Right lobe of liver (tissue), 6 donors: Measurements from ENCODE around the gene PTPRN2. TPM values are rescaled to one million over a fixed set of nuclear protein-coding genes. Genes with fewer than 3 reads are reported as not detected.
A peak's percentile ranks its signal among the peaks of the same experiment; 100 is the strongest.

Experiments used
- ATAC-seq, 4 donors: fragments of 200-7000 bp; cut with Tn5 transposase; one replicate each; pipeline ENCODE4 v1.9.1; 2020; ENCODE audit warnings: mild to moderate bottlenecking in 4 of 4, moderate library complexity in 4 of 4
- DNase-seq, 3 donors: peaks; one replicate each; pipeline ENCODE4 v3.0.0-alpha.2; 2020
- H3K27ac ChIP-seq, 3 donors: fragments of 200-600 bp; one replicate each; pipeline ENCODE4 v1.8.0; 2022
- H3K27me3 ChIP-seq, 2 donors: fragments of 200-600 bp; one replicate each; pipeline ENCODE4 v1.8.0; 2022
- H3K36me3 ChIP-seq, 4 donors: fragments of 200-600 bp; sonication (generic) in 1 of 4; one replicate each; pipeline versions ENCODE4 v1.5.1 to v1.8.0; 2017 to 2022; ENCODE audit warnings: control low read depth in 1 of 4
- H3K4me1 ChIP-seq, 4 donors: fragments of 200-600 bp; sonication (generic) in 1 of 4; one replicate each; pipeline versions ENCODE4 v1.5.1 to v1.8.0; 2017 to 2022; ENCODE audit warnings: control low read depth in 1 of 4
- H3K4me3 ChIP-seq, 3 donors: fragments of 200-600 bp; one replicate each; pipeline ENCODE4 v1.8.0; 2022
- H3K9me3 ChIP-seq, 4 donors: fragments of 200-600 bp; sonication (generic) in 1 of 4; one replicate each; pipeline versions ENCODE4 v1.5.1 to v1.8.0; 2017 to 2022; ENCODE audit warnings: control low read depth in 1 of 4
- CTCF ChIP-seq, 4 donors: fragments of 200-600 bp in 3 of 4; fragments of 450-650 bp in 1 of 4; IDR thresholded peaks; one replicate each; pipeline versions ENCODE4 v1.5.1 to v1.8.0; 2016 to 2022; ENCODE audit warnings: antibody characterized with exemption in 4 of 4, mild to moderate bottlenecking in 2 of 4
- POLR2A ChIP-seq: fragments of 450-650 bp; IDR thresholded peaks from one replicate; pipeline ENCODE4 v1.6.1; 2017; ENCODE audit warnings: antibody characterized with exemption, mild to moderate bottlenecking
- WGBS: methylation state at CpG from one replicate; pipeline ENCODE4 v1.1.6; 2018; ENCODE audit warnings: low coverage, low lambda C conversion rate; ENCODE audit not compliant: insufficient coverage; ENCODE audit errors: missing lambda C conversion rate; 5-methylcytosine and 5-hydroxymethylcytosine counted together
- intact Hi-C, 2 donors: fragments of 100-400 bp; cut with DNase I; formaldehyde crosslinking; loops; one replicate each; pipeline versions ENCODE4 v1.11.2 to v1.14.1; 2022
- total RNA-seq, 6 experiments: library from RNA; depleted of rRNA in 2 of 6; stranded (reverse); fragments of >200 nt in 2 of 6; fragmentation: NEBNext Ultra II Directional in 3 of 6; extraction: Animal tissue kit (Norgen Biotek cat#: 25700) in 3 of 6; gene quantifications; one replicate each; pipeline versions ENCODE4 v1.1.0 to v1.2.4, GENCODE V29; 2016 to 2023
- donor health status: DM: no; HTN: yes; CAD: no.
- donor health status: DM: no; HTN: no; CAD: no.
- donor health status: DM: no; HTN: no; CAD: no.
- donor health status: DM: no; HTN: yes; CAD: no.
- donor health status: DM: no; HTN: yes; CAD: no.

Gene PTPRN2
- total RNA-seq, 6 experiments from 2014 or later, result 0.15 to 0.87 (median 0.67) TPM

GRCh38 chr7:157517782-157518513 is 1069.7 kb downstream of the PTPRN2 start:
- intact Hi-C loops, result no loop called here
- no peaks in the 10 kb centered on the region for H3K4me1 ChIP-seq
- DNase-seq (peak in 1 of 3 donors; percentile 40), ATAC-seq (no peak)
- H3K36me3 ChIP-seq, result no peaks in the 10 kb centered on the region
- no peak overlapping the region for H3K4me3 ChIP-seq
- H3K9me3 ChIP-seq, result no peaks in the 10 kb centered on the region
- H3K27me3 ChIP-seq, result no peaks in the 10 kb centered on the region
- no peak overlapping the region for H3K27ac ChIP-seq
- WGBS, result 51% methylated on average over 3 of the region's 10 CpGs
- no peak for TF ChIP-seq CTCF (IDR thresholded peaks at IDR 0.05)
- TF ChIP-seq POLR2A, result no peak

DNA sequence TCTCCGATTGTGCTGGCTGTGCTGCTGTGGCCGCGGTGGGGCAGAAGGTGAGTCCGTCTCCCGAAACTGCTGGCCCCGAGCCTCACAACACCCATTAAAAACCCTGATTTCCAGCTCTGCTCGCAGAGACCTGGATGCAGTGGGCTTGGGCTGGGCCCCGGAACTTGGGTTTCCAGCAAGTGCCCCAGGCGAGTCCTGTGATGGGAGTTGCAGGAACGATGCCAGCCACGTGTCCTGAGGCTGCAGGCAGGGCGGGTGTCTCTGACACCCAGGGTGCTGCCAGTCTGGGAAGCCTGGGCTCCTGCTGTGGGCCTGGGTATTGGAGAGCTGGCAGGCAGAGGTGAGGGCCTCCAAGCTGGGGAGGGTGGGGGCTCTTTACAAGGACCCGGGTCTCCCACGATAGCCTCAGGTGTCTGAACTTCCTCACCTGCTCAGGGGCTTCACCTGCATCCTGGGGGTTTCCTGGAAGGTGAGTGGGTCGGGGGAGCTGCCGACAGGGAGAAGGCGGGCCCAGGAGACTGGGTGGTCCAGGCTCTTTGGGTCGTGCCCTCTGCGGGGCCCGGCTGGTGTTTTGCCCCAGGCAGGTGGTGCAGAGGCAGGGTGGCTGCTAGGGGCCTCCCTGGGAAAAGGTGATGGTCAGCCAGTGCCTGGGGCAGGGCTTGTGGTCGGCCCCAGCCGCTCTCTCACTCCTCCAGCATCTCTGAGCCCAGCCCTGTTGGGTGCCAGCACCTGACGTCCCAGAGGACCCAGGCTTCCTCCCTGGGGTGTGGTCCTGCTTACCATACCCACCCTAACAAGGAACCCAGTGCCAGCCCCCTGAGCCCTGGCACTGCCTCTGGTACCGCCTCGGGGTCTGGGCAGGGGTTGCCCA is 1070.5 kb downstream of the PTPRN2 start:
- Histone ChIP-seq H3K27ac (no peak overlapping the region), H3K4me3 (no peak overlapping the region), H3K9me3 (no peaks in the 10 kb centered on the region), H3K27me3 (no peaks in the 10 kb centered on the region), H3K36me3 (no peaks in the 10 kb centered on the region), H3K4me1 (no peaks in the 10 kb centered on the region)
- ATAC-seq, result peak in 1 of 4 donors; percentile 12
- intact Hi-C loops, result no loop called here
- peak in 1 of 3 donors; percentile 44 for DNase-seq
- no peak for TF ChIP-seq POLR2A
- no peak for TF ChIP-seq CTCF (IDR thresholded peaks at IDR 0.05)
- WGBS, result 77% methylated on average over 4 of the region's 25 CpGs

- DNase-seq, result peak in 1 of 3 donors; percentile 29
- 72% methylated on average over 7 of the region's 13 CpGs for WGBS
- Histone ChIP-seq H3K4me3 (no peak overlapping the region), H3K4me1 (no peaks in the 10 kb centered on the region), H3K27me3 (no peaks in the 10 kb centered on the region), H3K27ac (no peak overlapping the region), H3K9me3 (no peaks in the 10 kb centered on the region), H3K36me3 (no peaks in the 10 kb centered on the region)
- intact Hi-C loops, result no loop called here
- TF ChIP-seq CTCF (IDR thresholded peaks at IDR 0.05) (no peak), POLR2A (no peak)
- ATAC-seq, result no peak
Measured at GRCh38 chr7:157516311-157516710, 1071.3 kb downstream of the PTPRN2 start.

- TF ChIP-seq CTCF (IDR thresholded peaks at IDR 0.05) (no peak), POLR2A (no peak)
- Histone ChIP-seq H3K9me3 (no peaks in the 10 kb centered on the region), H3K4me3 (no peak overlapping the region), H3K4me1 (no peaks in the 10 kb centered on the region), H3K36me3 (no peaks in the 10 kb centered on the region), H3K27me3 (no peaks in the 10 kb centered on the region), H3K27ac (no peak overlapping the region)
- intact Hi-C loops, result no loop called here
- DNase-seq, result peak in 1 of 3 donors; percentile 37
- 34% methylated on average over 7 of the region's 21 CpGs for WGBS
- no peak for ATAC-seq
Measured at GRCh38 chr7:157515342-157516041, 1072.1 kb downstream of the PTPRN2 start.
